Body of pancreas (tissue), 4 donors: ENCODE measurements around the gene OMA1. TPM values are rescaled to one million over a fixed set of nuclear protein-coding genes. Genes with fewer than 3 reads are reported as not detected.
"Not testable (repeated sequence)": the region's sequence is repeated elsewhere in the genome, so short reads cannot be mapped to it uniquely, and the experiment has no call there.

Experiments
- ATAC-seq: fragments of 150-250 bp; one replicate; pipeline ENCODE4 v1.9.1; 2016
- DNase-seq, 4 donors: peaks; one replicate each; pipeline ENCODE4 v3.0.0-alpha.2; 2019
- H3K27ac ChIP-seq, 4 donors: fragments of 200-600 bp; sonication (generic); 1 replicate in 3 of 4; 2 replicates in 1 of 4; pipeline versions ENCODE4 v1.5.1 to v1.6.1; 2016 to 2019; ENCODE audit warnings: mild to moderate bottlenecking in 1 of 4, mixed read lengths in 1 of 4, moderate library complexity in 1 of 4
- H3K27me3 ChIP-seq, 2 donors: fragments of 200-600 bp; sonication (generic); one replicate each; pipeline ENCODE4 v1.6.0; 2016; ENCODE audit warnings: mild to moderate bottlenecking in 1 of 2
- H3K36me3 ChIP-seq, 2 donors: fragments of 200-600 bp; sonication (generic); replicated peaks in 1 of 2; 2 replicates each; pipeline ENCODE4 v1.5.1; 2016; ENCODE audit warnings: low read depth in 2 of 2; ENCODE audit not compliant: insufficient read depth in 1 of 2
- H3K4me1 ChIP-seq: fragments of 200-600 bp; sonication (generic); one replicate; pipeline ENCODE4 v1.6.0; 2016
- H3K4me3 ChIP-seq, 2 donors: fragments of 200-600 bp; sonication (generic); 1 replicate in 1 of 2; 2 replicates in 1 of 2; pipeline ENCODE4 v1.5.1; 2016 to 2019
- H3K9me3 ChIP-seq, 3 donors: fragments of 200-600 bp; sonication (generic); 1 replicate in 2 of 3; 2 replicates in 1 of 3; pipeline ENCODE4 v1.5.1; 2016
- POLR2A ChIP-seq, 3 donors: fragments of 450-650 bp; IDR thresholded peaks; one replicate each; pipeline ENCODE4 v1.6.1; 2016; ENCODE audit warnings: antibody characterized with exemption in 3 of 3, mild to moderate bottlenecking in 2 of 3
- WGBS, 2 donors: methylation state at CpG; one replicate each; pipeline ENCODE4 v1.1.5; 2017; 5-methylcytosine and 5-hydroxymethylcytosine counted together
- intact Hi-C: fragments of 100-400 bp; cut with DNase I; formaldehyde crosslinking; loops from one replicate; pipeline ENCODE4 v1.15.1; 2023
- total RNA-seq, 2 donors: library from RNA; depleted of rRNA; stranded (reverse); fragments of >200 nt; gene quantifications; one replicate each; pipeline ENCODE4 v1.1.0, GENCODE V29; 2016
- TF ChIP-seq, protein P1 (sequence below), 7 experiments: fragments of 450-650 bp in 4 of 7; fragments of 200-600 bp in 3 of 7; sonication (generic) in 3 of 7; IDR thresholded peaks; one replicate each; pipeline ENCODE4 v1.5.1; 2016 to 2019; ENCODE audit warnings: antibody characterized with exemption in 7 of 7

OMA1 gene
- total RNA-seq, 2 donors from 2014 or later, result 16.5 to 18.7 TPM

DNA sequence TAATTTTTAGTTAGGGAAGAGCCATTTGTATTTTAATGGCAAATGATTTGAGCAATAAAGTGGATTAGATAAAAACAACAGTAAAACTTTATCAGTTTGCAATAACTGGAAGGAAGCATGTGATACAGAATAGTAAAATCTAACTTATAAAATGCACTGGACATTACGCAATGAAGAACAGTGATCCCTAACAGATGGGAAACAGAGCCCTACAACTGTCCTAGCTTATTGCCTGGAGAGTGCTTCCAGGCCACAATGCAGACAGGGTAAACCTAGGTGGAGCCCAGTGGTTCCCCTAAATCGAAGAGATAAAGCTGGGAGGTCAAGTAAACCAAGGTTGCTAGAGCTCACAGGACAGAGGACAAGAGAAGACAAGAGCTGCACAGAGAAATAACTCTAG is 7.0 kb downstream of the OMA1 start:
- no peak for ATAC-seq
- TF ChIP-seq POLR2A (IDR thresholded peaks at IDR 0.05), result no peak
- TF ChIP-seq, protein P1, sequence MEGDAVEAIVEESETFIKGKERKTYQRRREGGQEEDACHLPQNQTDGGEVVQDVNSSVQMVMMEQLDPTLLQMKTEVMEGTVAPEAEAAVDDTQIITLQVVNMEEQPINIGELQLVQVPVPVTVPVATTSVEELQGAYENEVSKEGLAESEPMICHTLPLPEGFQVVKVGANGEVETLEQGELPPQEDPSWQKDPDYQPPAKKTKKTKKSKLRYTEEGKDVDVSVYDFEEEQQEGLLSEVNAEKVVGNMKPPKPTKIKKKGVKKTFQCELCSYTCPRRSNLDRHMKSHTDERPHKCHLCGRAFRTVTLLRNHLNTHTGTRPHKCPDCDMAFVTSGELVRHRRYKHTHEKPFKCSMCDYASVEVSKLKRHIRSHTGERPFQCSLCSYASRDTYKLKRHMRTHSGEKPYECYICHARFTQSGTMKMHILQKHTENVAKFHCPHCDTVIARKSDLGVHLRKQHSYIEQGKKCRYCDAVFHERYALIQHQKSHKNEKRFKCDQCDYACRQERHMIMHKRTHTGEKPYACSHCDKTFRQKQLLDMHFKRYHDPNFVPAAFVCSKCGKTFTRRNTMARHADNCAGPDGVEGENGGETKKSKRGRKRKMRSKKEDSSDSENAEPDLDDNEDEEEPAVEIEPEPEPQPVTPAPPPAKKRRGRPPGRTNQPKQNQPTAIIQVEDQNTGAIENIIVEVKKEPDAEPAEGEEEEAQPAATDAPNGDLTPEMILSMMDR (IDR thresholded peaks at IDR 0.05), result no peak
- no peaks in the 10 kb centered on the region for H3K9me3 ChIP-seq
- no peak overlapping the region for H3K4me3 ChIP-seq
- peaks cover 5% of the 10 kb centered on the region for H3K4me1 ChIP-seq
- intact Hi-C loops, result no loop called here
- no peaks in the 10 kb centered on the region for H3K36me3 ChIP-seq
- no peaks in the 10 kb centered on the region for H3K27me3 ChIP-seq
- WGBS, 2 donors, result 65 to 72% methylated on average over 2 of the region's 2 CpGs
- no peak for DNase-seq
- H3K27ac ChIP-seq, result no peak overlapping the region

DNA sequence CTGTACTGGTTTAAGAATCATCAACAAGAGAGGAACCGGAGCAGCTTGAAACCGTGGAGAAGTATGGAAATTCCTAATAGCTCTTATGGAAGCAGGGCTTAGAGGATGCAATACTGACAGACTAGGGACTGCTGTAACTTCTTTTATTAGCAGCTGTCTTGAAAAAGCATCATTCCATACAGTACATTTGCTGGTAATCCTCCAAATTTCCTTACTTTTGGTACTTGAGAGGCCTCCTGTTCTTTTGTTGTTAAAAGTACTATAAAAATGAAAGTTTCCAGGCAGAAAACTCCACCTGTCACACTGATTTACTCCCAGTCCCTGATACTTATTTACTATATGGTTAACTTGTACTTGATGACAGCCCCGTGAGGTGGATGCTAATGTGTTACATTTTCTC is 7.7 kb downstream of the OMA1 start:
- Histone ChIP-seq H3K36me3 (no peaks in the 10 kb centered on the region), H3K9me3 (no peaks in the 10 kb centered on the region), H3K4me3 (no peak overlapping the region), H3K27ac (no peak overlapping the region), H3K27me3 (no peaks in the 10 kb centered on the region), H3K4me1 (peaks cover 5% of the 10 kb centered on the region)
- TF ChIP-seq, protein P1 (IDR thresholded peaks at IDR 0.05), result no peak
- TF ChIP-seq POLR2A (IDR thresholded peaks at IDR 0.05), result no peak
- intact Hi-C loops, result no loop called here
- 82 to 87% methylated on average over 3 of the region's 3 CpGs for WGBS, 2 donors
- no peak for ATAC-seq
- DNase-seq, result no peak

DNA sequence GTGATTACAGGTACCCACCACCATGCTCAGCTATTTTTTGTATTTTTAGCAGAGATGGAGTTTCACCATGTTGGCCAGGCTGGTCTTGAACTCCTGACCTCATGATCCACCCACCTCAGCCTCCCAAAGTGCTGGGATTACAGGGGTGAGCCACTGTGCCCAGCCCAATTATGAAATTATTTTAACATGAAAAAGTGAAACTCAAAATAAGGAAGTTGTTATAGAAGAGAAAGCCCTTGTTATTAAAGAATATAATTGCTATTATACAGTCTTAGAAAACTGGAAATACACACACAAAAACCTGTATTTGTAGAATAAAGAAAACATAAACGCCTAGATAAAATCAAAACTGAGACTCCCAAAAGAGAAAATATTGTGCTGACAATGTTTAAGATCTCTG is 14.7 kb downstream of the OMA1 start:
- ATAC-seq, intact Hi-C loops, H3K4me1 ChIP-seq, H3K4me3 ChIP-seq, H3K27ac ChIP-seq, H3K27me3 ChIP-seq, H3K9me3 ChIP-seq, H3K36me3 ChIP-seq, DNase-seq: not testable (repeated sequence)
- 70 to 74% methylated on average over 1 of the region's 1 CpG for WGBS, 2 donors

DNA sequence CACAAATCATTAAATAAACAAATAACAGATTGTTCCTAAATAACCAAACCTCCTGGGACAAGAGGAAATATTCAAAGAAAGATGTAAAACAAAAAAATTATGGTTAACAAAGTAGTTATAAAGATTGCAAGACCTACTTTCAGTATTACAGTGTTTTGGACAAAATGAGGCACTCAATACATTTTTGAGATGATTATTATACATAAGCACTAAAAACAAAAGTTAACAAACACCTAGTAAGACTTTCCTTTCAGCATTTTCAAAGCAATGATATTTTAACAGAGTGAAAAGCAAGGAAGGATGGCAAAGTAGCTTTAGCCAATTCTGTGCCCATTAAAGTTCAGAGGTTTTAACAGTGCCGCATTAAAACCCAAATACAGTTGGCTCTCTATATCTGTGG is 17.2 kb downstream of the OMA1 start:
- intact Hi-C loops, result no loop called here
- no peak for ATAC-seq

DNA sequence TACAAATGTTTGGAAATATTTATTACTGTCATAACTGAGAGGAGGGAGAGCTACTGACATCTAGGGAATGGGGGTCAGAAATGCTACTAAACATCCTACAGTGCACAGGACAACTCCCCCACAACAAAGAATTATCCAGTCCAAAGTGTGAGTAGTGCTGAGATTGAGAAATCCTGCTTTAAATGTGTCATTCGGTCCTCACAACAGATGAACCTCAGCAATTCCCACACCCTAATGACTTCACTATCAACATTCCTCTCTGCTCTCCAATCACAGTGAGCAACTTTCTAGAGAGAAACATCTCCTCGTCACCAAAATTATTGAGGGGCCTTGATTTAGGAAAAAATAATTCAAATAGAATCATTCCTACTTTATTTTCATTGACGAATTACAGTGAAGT is 18.0 kb downstream of the OMA1 start:
- Histone ChIP-seq H3K9me3 (no peaks in the 10 kb centered on the region), H3K36me3 (no peaks in the 10 kb centered on the region), H3K27me3 (no peaks in the 10 kb centered on the region), H3K4me1 (peaks cover 9% of the 10 kb centered on the region), H3K4me3 (no peak overlapping the region), H3K27ac (no peak overlapping the region)
- 57 to 65% methylated on average over 3 of the region's 3 CpGs for WGBS, 2 donors
- no peak for TF ChIP-seq POLR2A (IDR thresholded peaks at IDR 0.05)
- TF ChIP-seq, protein P1 (IDR thresholded peaks at IDR 0.05), result no peak
- intact Hi-C loops, result no loop called here
- DNase-seq, result no peak
- no peak for ATAC-seq

More for the DNA sequence above, 17.2 kb downstream of the OMA1 start:
- no peak for DNase-seq
- Histone ChIP-seq H3K27ac (no peak overlapping the region), H3K4me3 (no peak overlapping the region), H3K27me3 (no peaks in the 10 kb centered on the region), H3K36me3 (no peaks in the 10 kb centered on the region), H3K9me3 (no peaks in the 10 kb centered on the region), H3K4me1 (peaks cover 9% of the 10 kb centered on the region)
- WGBS, 2 donors, result 92 to 97% methylated on average over 1 of the region's 1 CpG
- TF ChIP-seq POLR2A (IDR thresholded peaks at IDR 0.05), result no peak
- TF ChIP-seq, protein P1 (IDR thresholded peaks at IDR 0.05), result no peak
